ENCODE results near the gene SPPL2A.

- no peak; the same call in 1 of the 2 replicates for TF ChIP-seq CTCF (conservative IDR thresholded peaks at IDR 0.05)
- TF ChIP-seq ZFX (IDR thresholded peaks at IDR 0.05) = no peak
Observed at GRCh38 chr15:50685191-50685975, 80.1 kb downstream of the SPPL2A start.
